Keratinocyte (primary cell): ENCODE results near the gene CDCP2. TPM values are rescaled to one million over a fixed set of nuclear protein-coding genes. Genes with fewer than 3 reads are reported as not detected.

Experiments
- DNase-seq: peaks from one replicate; pipeline ENCODE4 v3.0.0-alpha.2; 2011; ENCODE audit warnings: low read depth, missing footprints, low spot score
- FAIRE-seq: peaks from 2 replicates; lab custom pipeline; 2011; peaks lifted over from hg19 to GRCh38; lab: Jason Lieb, UNC
- H2AFZ ChIP-seq: 2 replicates; pipeline ENCODE4 v1.6.0; 2012; ENCODE audit warnings: low read length, control low read depth, inconsistent platforms; ENCODE audit not compliant: control insufficient read depth
- H3K27ac ChIP-seq: 2 replicates; pipeline ENCODE4 v1.5.1; 2011; ENCODE audit warnings: low read length; ENCODE audit not compliant: control insufficient read depth, insufficient read depth
- H3K27me3 ChIP-seq: 3 replicates; pipeline ENCODE4 v1.6.0; 2011; ENCODE audit warnings: low read length; ENCODE audit not compliant: control insufficient read depth, insufficient read depth; ENCODE audit errors: extremely low read depth
- H3K36me3 ChIP-seq, 2 experiments: 2 replicates in 1 of 2; 3 replicates in 1 of 2; pipeline ENCODE4 v1.5.1; 2011; ENCODE audit warnings: low read length in 2 of 2, mild to moderate bottlenecking in 1 of 2; ENCODE audit not compliant: control insufficient read depth in 2 of 2, insufficient read depth in 2 of 2; ENCODE audit errors: extremely low read depth in 1 of 2
- H3K4me1 ChIP-seq: 3 replicates; pipeline ENCODE4 v1.5.1; 2011; ENCODE audit warnings: low read length; ENCODE audit not compliant: control insufficient read depth, insufficient read depth; ENCODE audit errors: extremely low read depth
- H3K4me2 ChIP-seq: 3 replicates; pipeline ENCODE4 v1.6.0; 2011; ENCODE audit warnings: low read depth, low read length; ENCODE audit not compliant: control insufficient read depth, insufficient read depth; ENCODE audit errors: extremely low read depth
- H3K4me3 ChIP-seq, 3 experiments: fragments of 200-600 bp in 1 of 3; sonication (generic) in 1 of 3; 2 replicates in 2 of 3; 3 replicates in 1 of 3; pipeline ENCODE4 v1.5.1; 2011 to 2016; ENCODE audit warnings: low read length in 3 of 3, mild to moderate bottlenecking in 3 of 3, control low read depth in 2 of 3, inconsistent platforms in 1 of 3, low read depth in 1 of 3, mixed read lengths in 1 of 3, mixed run types in 1 of 3, moderate library complexity in 1 of 3; ENCODE audit not compliant: control insufficient read depth in 2 of 3, insufficient read depth in 2 of 3; ENCODE audit errors: extremely low read depth in 1 of 3
- H3K79me2 ChIP-seq: 2 replicates; pipeline ENCODE4 v1.6.0; 2012; ENCODE audit warnings: low read length; ENCODE audit not compliant: control insufficient read depth, insufficient read depth
- H3K9ac ChIP-seq: 3 replicates; pipeline ENCODE4 v1.6.0; 2011; ENCODE audit warnings: low read length; ENCODE audit not compliant: control insufficient read depth, insufficient read depth; ENCODE audit errors: extremely low read depth
- H3K9me1 ChIP-seq: 3 replicates; pipeline ENCODE4 v1.6.0; 2011; ENCODE audit warnings: low read length; ENCODE audit not compliant: control insufficient read depth, insufficient read depth; ENCODE audit errors: extremely low read depth
- H3K9me3 ChIP-seq: 2 replicates; pipeline ENCODE4 v1.5.1; 2012; ENCODE audit warnings: low read depth, low read length; ENCODE audit not compliant: control insufficient read depth
- H4K20me1 ChIP-seq: 3 replicates; pipeline ENCODE4 v1.6.0; 2011; ENCODE audit warnings: low read length; ENCODE audit not compliant: control insufficient read depth, insufficient read depth; ENCODE audit errors: extremely low read depth
- CTCF ChIP-seq, 3 experiments: IDR thresholded peaks in 1 of 3; conservative IDR thresholded peaks in 1 of 3; optimal IDR thresholded peaks in 1 of 3; 2 replicates in 2 of 3; 3 replicates in 1 of 3; pipeline versions ENCODE3 to v1.5.1; 2011; ENCODE audit warnings: low read length in 3 of 3, mild to moderate bottlenecking in 3 of 3, moderate library complexity in 2 of 3, control low read depth in 1 of 3, inconsistent platforms in 1 of 3; ENCODE audit not compliant: insufficient read depth in 2 of 3; ENCODE audit errors: extremely low read depth in 1 of 3
- EZH2 ChIP-seq: IDR thresholded peaks from one replicate; pipeline ENCODE4 v1.6.1; 2012; ENCODE audit warnings: inconsistent platforms, mild to moderate bottlenecking, low read length, moderate library complexity
- dilution Hi-C: fragments of 300-500 bp; cut with MboI; formaldehyde crosslinking; loops from one replicate; pipeline ENCODE4 v1.7.0; 2020; ENCODE audit warnings: low sequenced_read_pairs; ENCODE audit not compliant: extremely low pct_ligation_motif_present
- polyA plus RNA-seq, 5 experiments: library from polyadenylated mRNA; depleted of rRNA in 3 of 5; stranded (reverse) in 3 of 5; stranded (forward) in 1 of 5; unstranded in 1 of 5; fragments of >200 nt; gene quantifications; 1 replicate in 1 of 5; 2 replicates in 3 of 5; 3 replicates in 1 of 5; pipeline versions ENCODE4 v1.2.1 to v1.2.3, GENCODE V29; 2011 to 2012; ENCODE audit warnings: missing spikeins in 2 of 5, low read depth in 1 of 5, low replicate concordance in 1 of 5

The CDCP2 gene
- polyA plus RNA-seq, 1 donor (not counting 4 experiments of a cell fraction or from before 2014, with no cell fraction given), result not detected

- H3K4me2 ChIP-seq, result no peak overlapping the region
- no peaks in the 10 kb centered on the region for H4K20me1 ChIP-seq
- no peak overlapping the region for H3K27ac ChIP-seq
- FAIRE-seq (no peak), DNase-seq (no peak)
- no peak overlapping the region for H3K4me3 ChIP-seq
- peaks cover 11% of the 10 kb centered on the region for H3K27me3 ChIP-seq
- H2AFZ ChIP-seq, result no peak overlapping the region
- no peak overlapping the region for H3K9ac ChIP-seq
- H3K4me1 ChIP-seq, result no peaks in the 10 kb centered on the region
- TF ChIP-seq CTCF (optimal IDR thresholded peaks at IDR 0.05 in 1 of 3, IDR thresholded peaks at IDR 0.05 in 1 of 3, conservative IDR thresholded peaks at IDR 0.05 in 1 of 3; ENCODE audit: extremely low read depth in 1 of 3, insufficient read depth in 2 of 3, low read length in 3 of 3), result no peak
- TF ChIP-seq EZH2, result no peak
- no peaks in the 10 kb centered on the region for H3K9me1 ChIP-seq
- dilution Hi-C loops, result no loop called here
- no peaks in the 10 kb centered on the region for H3K9me3 ChIP-seq
- H3K36me3 ChIP-seq, result no peaks in the 10 kb centered on the region
- no peaks in the 10 kb centered on the region for H3K79me2 ChIP-seq
Observed at GRCh38 chr1:54135436-54136120, 17.2 kb downstream of the CDCP2 start.

GRCh38 chr1:54134295-54134694 lies 18.5 kb downstream of the CDCP2 start:
- Histone ChIP-seq H3K79me2 (no peaks in the 10 kb centered on the region), H3K4me3 (no peak overlapping the region), H3K4me2 (no peak overlapping the region), H4K20me1 (no peaks in the 10 kb centered on the region), H3K27me3 (peaks cover 15% of the 10 kb centered on the region), H3K9ac (no peak overlapping the region), H2AFZ (no peak overlapping the region), H3K9me3 (no peaks in the 10 kb centered on the region), H3K4me1 (no peaks in the 10 kb centered on the region), H3K36me3 (no peaks in the 10 kb centered on the region), H3K27ac (no peak overlapping the region), H3K9me1 (no peaks in the 10 kb centered on the region)
- TF ChIP-seq CTCF (optimal IDR thresholded peaks at IDR 0.05 in 1 of 3, IDR thresholded peaks at IDR 0.05 in 1 of 3, conservative IDR thresholded peaks at IDR 0.05 in 1 of 3; ENCODE audit: extremely low read depth in 1 of 3, insufficient read depth in 2 of 3, low read length in 3 of 3), result no peak
- no peak for TF ChIP-seq EZH2
- dilution Hi-C loops, result no loop called here
- no peak for DNase-seq
- FAIRE-seq, result no peak
